ENCODE measurements around the gene KRT74.
A peak's percentile ranks its signal among the peaks of the same experiment; 100 is the strongest.

- TF ChIP-seq CTCF (IDR thresholded peaks at IDR 0.05 in 8 of 11, conservative IDR thresholded peaks at IDR 0.05 in 3 of 11) (no peak), POLR2AphosphoS5 (IDR thresholded peaks at IDR 0.05) (peak; percentile 37 to 65 (median 41)), POLR2A (IDR thresholded peaks at IDR 0.05) (no peak)
Measured at GRCh38 chr12:52531566-52532300, 41.9 kb downstream of the KRT74 start.
